ENCODE results near the gene PHKG1. TPM values are rescaled to one million over a fixed set of nuclear protein-coding genes. Genes with fewer than 3 reads are reported as not detected.

The PHKG1 gene
- total RNA-seq, 2 experiments from 2014 or later = 3.3 to 5.6 TPM

GRCh38 chr7:56053993-56054392 lies 38.8 kb downstream of the PHKG1 start:
- H3K4me1 ChIP-seq (ENCODE audit: insufficient read depth, low read length, poor library complexity, severe bottlenecking) = peaks cover 41% of the 10 kb centered on the region
- peaks cover 84% of the 10 kb centered on the region for H3K79me2 ChIP-seq (ENCODE audit: insufficient read depth, low read depth, low read length)
- H3K9me3 ChIP-seq (ENCODE audit: low read length) = no peaks in the 10 kb centered on the region
- H4K20me1 ChIP-seq (ENCODE audit: insufficient read depth, low read length) = peaks cover 34% of the 10 kb centered on the region; the same call in 1 of the 2 replicates
- peaks cover 71% of the 10 kb centered on the region for H3K36me3 ChIP-seq (ENCODE audit: insufficient read depth, low read length)
- no TSS peak for BruUV-seq (replicated peaks)
- ChIA-PET POLR2A (interaction anchor here (0.6 to 2.3 kb wide), 6 partner anchors 11 to 40 kb away, joined by 3 to 13 read pairs (median 4); partner anchors contain the start of gene SUMF2), CTCF (ENCODE audit: unreplicated experiment) (no interaction called here)
- peak overlapping the region; percentile 88 for H3K4me2 ChIP-seq (ENCODE audit: low read length)
- DNase-seq (ENCODE audit: low spot score) = no peak
- no peaks in the 10 kb centered on the region for H3K9me2 ChIP-seq (ENCODE audit: insufficient read depth, low read length)
- no peak overlapping the region for H3K27ac ChIP-seq (ENCODE audit: low read depth, low read length, poor library complexity, severe bottlenecking)
- TF ChIP-seq CTCF (conservative IDR thresholded peaks at IDR 0.05; ENCODE audit: low read length) (no peak), EZH2phosphoT487 (IDR thresholded peaks at IDR 0.05; ENCODE audit: borderline replicate concordance, low read depth, low read length) (no peak)
- H3K4me3 ChIP-seq (ENCODE audit: low read depth, low read length, poor library complexity, severe bottlenecking) = peak overlapping the region; percentile 100
- H2AFZ ChIP-seq (ENCODE audit: low read length) = no peak overlapping the region
- intact Hi-C loops (cut with micrococcal nuclease; ENCODE audit: unreplicated experiment) = loop anchor here (5.0 kb wide), 1 partner anchor 522 kb away; no protein-coding TSS in a partner anchor

DNA sequence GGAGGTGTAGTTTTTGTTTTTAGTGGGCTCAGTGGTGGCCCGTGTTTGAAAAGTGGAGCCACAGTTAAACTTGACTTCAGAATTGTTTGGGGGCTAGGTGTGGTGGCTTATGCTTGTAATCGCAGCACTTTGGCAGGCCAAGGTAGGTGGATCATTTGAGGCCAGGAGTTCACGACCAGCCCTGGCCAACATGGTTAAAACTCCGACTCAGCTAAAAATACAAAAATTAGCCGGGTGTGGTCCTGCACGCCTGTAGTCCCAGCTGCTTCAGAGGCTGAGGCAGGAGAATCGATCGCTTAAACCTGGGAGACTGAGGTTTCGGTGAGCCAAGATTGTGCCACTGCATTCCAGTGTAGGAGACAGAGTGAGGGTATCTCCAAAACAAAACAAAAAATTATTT lies 39.4 kb downstream of the PHKG1 start:
- Histone ChIP-seq H3K79me2 (ENCODE audit: insufficient read depth, low read depth, low read length) (peaks cover 84% of the 10 kb centered on the region), H3K4me3 (ENCODE audit: low read depth, low read length, poor library complexity, severe bottlenecking) (peak overlapping the region; percentile 100), H3K9me3 (ENCODE audit: low read length) (no peaks in the 10 kb centered on the region), H3K4me1 (ENCODE audit: insufficient read depth, low read length, poor library complexity, severe bottlenecking) (peaks cover 48% of the 10 kb centered on the region), H4K20me1 (ENCODE audit: insufficient read depth, low read length) (peaks cover 34% of the 10 kb centered on the region; the same call in 1 of the 2 replicates), H2AFZ (ENCODE audit: low read length) (no peak overlapping the region), H3K36me3 (ENCODE audit: insufficient read depth, low read length) (peaks cover 65% of the 10 kb centered on the region), H3K4me2 (ENCODE audit: low read length) (peak overlapping the region; percentile 88), H3K9me2 (ENCODE audit: insufficient read depth, low read length) (no peaks in the 10 kb centered on the region), H3K27ac (ENCODE audit: low read depth, low read length, poor library complexity, severe bottlenecking) (no peak overlapping the region)
- POLR2A ChIA-PET = interaction anchor here (0.6 to 2.3 kb wide), 3 partner anchors 11 to 19 kb away, joined by 3 to 13 read pairs (median 4); partner anchors contain the start of gene SUMF2
- intact Hi-C loops (cut with micrococcal nuclease; ENCODE audit: unreplicated experiment) = loop anchor here (5.0 kb wide), 1 partner anchor 521 kb away; no protein-coding TSS in a partner anchor
- BruUV-seq (replicated peaks) = no TSS peak
- no peak for DNase-seq (ENCODE audit: low spot score)
- CTCF ChIA-PET (ENCODE audit: unreplicated experiment) = no interaction called here
- TF ChIP-seq EZH2phosphoT487 (IDR thresholded peaks at IDR 0.05; ENCODE audit: borderline replicate concordance, low read depth, low read length) (no peak), CTCF (conservative IDR thresholded peaks at IDR 0.05; ENCODE audit: low read length) (no peak)
